ENCODE data around the gene LCN10.
"Not testable (repeated sequence)": the region's sequence is repeated elsewhere in the genome, so short reads cannot be mapped to it uniquely, and the experiment has no call there.

LCN10 gene

GRCh38 chr9:136704741-136705140, 38.0 kb downstream of the LCN10 start:
- in situ Hi-C loops (cut with MboI; ENCODE audit: low sequenced_read_pairs): not testable (repeated sequence)

GRCh38 chr9:136703276-136703860, 39.4 kb downstream of the LCN10 start:
- in situ Hi-C loops (cut with MboI; ENCODE audit: low sequenced_read_pairs): no loop called here

- in situ Hi-C loops (cut with MboI; ENCODE audit: low sequenced_read_pairs): no loop called here
These were observed 41.1 kb downstream of the LCN10 start for GRCh38 chr9:136701668-136702053.

- in situ Hi-C loops (cut with MboI; ENCODE audit: low sequenced_read_pairs): no loop called here
These were observed 41.6 kb downstream of the LCN10 start for GRCh38 chr9:136700959-136701667.

GRCh38 chr9:136700304-136700703, 42.4 kb downstream of the LCN10 start:
- in situ Hi-C loops (cut with MboI; ENCODE audit: low sequenced_read_pairs): no loop called here

GRCh38 chr9:136698635-136699246, 44.0 kb downstream of the LCN10 start:
- in situ Hi-C loops (cut with MboI; ENCODE audit: low sequenced_read_pairs): no loop called here

- in situ Hi-C loops (cut with MboI; ENCODE audit: low sequenced_read_pairs): no loop called here
These were observed 44.8 kb downstream of the LCN10 start for GRCh38 chr9:136697821-136698526.

- in situ Hi-C loops (cut with MboI; ENCODE audit: low sequenced_read_pairs): no loop called here
These were observed 45.5 kb downstream of the LCN10 start for GRCh38 chr9:136697146-136697820.

GRCh38 chr9:136696502-136696901, 46.2 kb downstream of the LCN10 start:
- in situ Hi-C loops (cut with MboI; ENCODE audit: low sequenced_read_pairs): no loop called here

GRCh38 chr9:136695955-136696354, 46.8 kb downstream of the LCN10 start:
- in situ Hi-C loops (cut with MboI; ENCODE audit: low sequenced_read_pairs): no loop called here

- in situ Hi-C loops (cut with MboI; ENCODE audit: low sequenced_read_pairs): no loop called here
These were observed 47.3 kb downstream of the LCN10 start for GRCh38 chr9:136695435-136695895.

- in situ Hi-C loops (cut with MboI; ENCODE audit: low sequenced_read_pairs): no loop called here
These were observed 47.9 kb downstream of the LCN10 start for GRCh38 chr9:136694872-136695247.

- in situ Hi-C loops (cut with MboI; ENCODE audit: low sequenced_read_pairs): no loop called here
These were observed 48.4 kb downstream of the LCN10 start for GRCh38 chr9:136694163-136694871.

GRCh38 chr9:136693490-136694162, 49.1 kb downstream of the LCN10 start:
- in situ Hi-C loops (cut with MboI; ENCODE audit: low sequenced_read_pairs): no loop called here

GRCh38 chr9:136693135-136693489, 49.6 kb downstream of the LCN10 start:
- in situ Hi-C loops (cut with MboI; ENCODE audit: low sequenced_read_pairs): no loop called here

GRCh38 chr9:136692185-136693134, 50.3 kb downstream of the LCN10 start:
- in situ Hi-C loops (cut with MboI; ENCODE audit: low sequenced_read_pairs): no loop called here

GRCh38 chr9:136691316-136692184, 51.2 kb downstream of the LCN10 start:
- in situ Hi-C loops (cut with MboI; ENCODE audit: low sequenced_read_pairs): no loop called here

GRCh38 chr9:136690806-136691261, 51.9 kb downstream of the LCN10 start:
- in situ Hi-C loops (cut with MboI; ENCODE audit: low sequenced_read_pairs): no loop called here
